IMR-90 (cell line): ENCODE data around the gene C14orf119. TPM values are rescaled to one million over a fixed set of nuclear protein-coding genes. Genes with fewer than 3 reads are reported as not detected.

Experiments
- ATAC-seq: fragments of 200-7000 bp; cut with Tn5 transposase; 2 replicates; pipeline ENCODE4 v1.9.1; 2020; ENCODE audit warnings: low read depth, mild to moderate bottlenecking, moderate library complexity
- BruUV-seq: library from RNA; stranded (reverse); fragments of 400-500 nt; replicated peaks from 2 replicates; lab custom pipeline; 2021; lab: Mats Ljungman, UMichigan
- CTCF ChIA-PET: fragments of 300-600 bp; formaldehyde crosslinking; extraction: SDS; loops from one replicate; lab custom pipeline; 2021; ENCODE audit warnings: antibody characterized with exemption; lab: Yijun Ruan, JAX
- POLR2A ChIA-PET: fragments of 300-600 bp; sonication (Branson Sonifier 250); formaldehyde crosslinking; loops from one replicate; lab custom pipeline; 2022; ENCODE audit warnings: antibody characterized with exemption; ENCODE audit not compliant: unreplicated experiment; lab: Charles Lee
- DNase-seq: peaks from one replicate; pipeline ENCODE4 v3.0.0; 2013
- H2AFZ ChIP-seq: replicated peaks from 2 replicates; pipeline ENCODE3; 2013; ENCODE audit warnings: low read length, mild to moderate bottlenecking; ENCODE audit not compliant: poor library complexity
- H2AK5ac ChIP-seq: 2 replicates; pipeline ENCODE4 v1.6.1; 2013; ENCODE audit warnings: low read depth, low read length, inconsistent platforms
- H2AK9ac ChIP-seq: replicated peaks from 2 replicates; pipeline ENCODE3; 2013; ENCODE audit warnings: mild to moderate bottlenecking, low read depth, low read length, moderate library complexity; ENCODE audit not compliant: poor library complexity
- H2BK120ac ChIP-seq: 2 replicates; pipeline ENCODE4 v1.6.1; 2013; ENCODE audit warnings: low read depth, low read length, inconsistent platforms
- H2BK15ac ChIP-seq: 3 replicates; pipeline ENCODE4 v1.6.1; 2013; ENCODE audit warnings: low read depth, low read length, inconsistent platforms
- H2BK20ac ChIP-seq: 2 replicates; pipeline ENCODE4 v1.6.1; 2013; ENCODE audit warnings: low read depth, mild to moderate bottlenecking, inconsistent platforms, low read length, moderate library complexity
- H2BK5ac ChIP-seq: 2 replicates; pipeline ENCODE4 v1.6.1; 2013; ENCODE audit warnings: mild to moderate bottlenecking, low read depth, low read length, inconsistent platforms; ENCODE audit not compliant: poor library complexity, severe bottlenecking
- H3K14ac ChIP-seq: replicated peaks from 2 replicates; pipeline ENCODE4 v1.6.1; 2013; ENCODE audit warnings: low read depth, low read length, inconsistent platforms
- H3K18ac ChIP-seq: 2 replicates; pipeline ENCODE4 v1.6.1; 2013; ENCODE audit warnings: low read depth, low read length, control low read depth
- H3K23ac ChIP-seq: 2 replicates; pipeline ENCODE4 v1.6.1; 2013; ENCODE audit warnings: low read depth, low read length, inconsistent platforms
- H3K27ac ChIP-seq: 2 replicates; pipeline ENCODE4 v1.5.1; 2013; ENCODE audit warnings: mild to moderate bottlenecking, control low read depth, low read length; ENCODE audit not compliant: insufficient read depth
- H3K27me3 ChIP-seq: 2 replicates; pipeline ENCODE4 v1.6.1; 2013; ENCODE audit warnings: low read length; ENCODE audit not compliant: control insufficient read depth, insufficient read depth
- H3K36me3 ChIP-seq: 2 replicates; pipeline ENCODE4 v1.6.1; 2013; ENCODE audit warnings: low read length, mixed read lengths; ENCODE audit not compliant: control insufficient read depth, insufficient read depth
- H3K4ac ChIP-seq: 2 replicates; pipeline ENCODE4 v1.6.1; 2013; ENCODE audit warnings: low read depth, low read length, inconsistent platforms
- H3K4me1 ChIP-seq: 2 replicates; pipeline ENCODE4 v1.6.1; 2013; ENCODE audit warnings: low read length, mixed read lengths; ENCODE audit not compliant: control insufficient read depth, insufficient read depth
- H3K4me2 ChIP-seq: 2 replicates; pipeline ENCODE4 v1.6.1; 2013; ENCODE audit warnings: low read depth, mild to moderate bottlenecking, control low read depth, low read length, moderate library complexity
- H3K4me3 ChIP-seq: 2 replicates; pipeline ENCODE4 v1.5.1; 2013; ENCODE audit warnings: low read depth, mild to moderate bottlenecking, control low read depth, low read length, moderate library complexity; ENCODE audit not compliant: insufficient read depth
- H3K56ac ChIP-seq: 2 replicates; pipeline ENCODE4 v1.6.1; 2013; ENCODE audit warnings: low read length, inconsistent platforms; ENCODE audit not compliant: insufficient read depth; ENCODE audit errors: extremely low read depth
- H3K79me1 ChIP-seq, 2 experiments: 2 replicates each; pipeline ENCODE4 v1.6.1; 2013; ENCODE audit warnings: low read length in 2 of 2, inconsistent platforms in 1 of 2, low read depth in 1 of 2
- H3K9ac ChIP-seq: 2 replicates; pipeline ENCODE4 v1.6.1; 2013; ENCODE audit warnings: low read depth, low read length, control low read depth
- H3K9me1 ChIP-seq: 2 replicates; pipeline ENCODE4 v1.6.1; 2013; ENCODE audit warnings: low read length, inconsistent platforms; ENCODE audit not compliant: insufficient read depth
- H3K9me3 ChIP-seq: 2 replicates; pipeline ENCODE4 v1.6.1; 2013; ENCODE audit warnings: low read length; ENCODE audit not compliant: control insufficient read depth, insufficient read depth
- H4K20me1 ChIP-seq: 2 replicates; pipeline ENCODE4 v1.6.1; 2013; ENCODE audit warnings: low read length, inconsistent platforms; ENCODE audit not compliant: insufficient read depth
- H4K5ac ChIP-seq: 2 replicates; pipeline ENCODE4 v1.6.1; 2013; ENCODE audit warnings: mild to moderate bottlenecking, low read depth, low read length, control low read depth
- H4K8ac ChIP-seq, 2 experiments: 2 replicates each; pipeline ENCODE4 v1.6.1; 2013; ENCODE audit warnings: low read depth in 2 of 2, low read length in 2 of 2, control low read depth in 1 of 2, inconsistent platforms in 1 of 2
- H4K91ac ChIP-seq: 2 replicates; pipeline ENCODE4 v1.6.1; 2013; ENCODE audit warnings: low read depth, low read length, inconsistent platforms; ENCODE audit not compliant: insufficient read depth
- CEBPB ChIP-seq: IDR thresholded peaks from 2 replicates; pipeline ENCODE4 v1.6.1; 2012; ENCODE audit warnings: low read depth, low read length, improper control_type of control experiment
- CHD1 ChIP-seq: IDR thresholded peaks from 2 replicates; pipeline ENCODE4 v1.6.1; 2012; ENCODE audit warnings: low read depth, low read length, improper control_type of control experiment
- CTCF ChIP-seq: conservative IDR thresholded peaks from 2 replicates; pipeline ENCODE4 v1.5.1; 2012; ENCODE audit warnings: mild to moderate bottlenecking, low read depth, low read length, improper control_type of control experiment
- ELK1 ChIP-seq: fragments of 150-350 bp; IDR thresholded peaks from 2 replicates; pipeline ENCODE4 v1.6.1; 2016; ENCODE audit warnings: low read depth, mild to moderate bottlenecking, low read length, moderate library complexity, borderline replicate concordance
- FOS ChIP-seq: fragments of 150-350 bp; IDR thresholded peaks from 2 replicates; pipeline ENCODE4 v1.6.1; 2016; ENCODE audit warnings: low read depth, low read length
- MAFK ChIP-seq: IDR thresholded peaks from 2 replicates; pipeline ENCODE4 v1.6.1; 2012; ENCODE audit warnings: low read depth, low read length, improper control_type of control experiment
- MAZ ChIP-seq: IDR thresholded peaks from 2 replicates; pipeline ENCODE4 v1.6.1; 2012; ENCODE audit warnings: low read depth, mild to moderate bottlenecking, low read length, improper control_type of control experiment, moderate library complexity, borderline replicate concordance
- MXI1 ChIP-seq: IDR thresholded peaks from 2 replicates; pipeline ENCODE4 v1.6.1; 2012; ENCODE audit warnings: low read depth, mild to moderate bottlenecking, low read length, moderate library complexity, borderline replicate concordance
- POLR2A ChIP-seq: IDR thresholded peaks from 2 replicates; pipeline ENCODE4 v1.6.1; 2012; ENCODE audit warnings: mild to moderate bottlenecking, low read depth, low read length
- RAD21 ChIP-seq: IDR thresholded peaks from 2 replicates; pipeline ENCODE4 v1.6.1; 2012; ENCODE audit warnings: low read length, improper control_type of control experiment
- RCOR1 ChIP-seq: IDR thresholded peaks from 2 replicates; pipeline ENCODE4 v1.6.1; 2012; ENCODE audit warnings: mild to moderate bottlenecking, low read length, improper control_type of control experiment; ENCODE audit not compliant: insufficient replicate concordance
- RFX5 ChIP-seq: IDR thresholded peaks from 2 replicates; pipeline ENCODE4 v1.8.0; 2012; ENCODE audit warnings: low read depth, mild to moderate bottlenecking, low read length, moderate library complexity
- SMC3 ChIP-seq: fragments of 150-350 bp; IDR thresholded peaks from 2 replicates; pipeline ENCODE4 v1.6.1; 2016; ENCODE audit warnings: low read depth, mild to moderate bottlenecking, antibody characterized with exemption, low read length, moderate library complexity
- USF2 ChIP-seq: fragments of 150-350 bp; IDR thresholded peaks from 2 replicates; pipeline ENCODE4 v1.6.1; 2017; ENCODE audit warnings: mild to moderate bottlenecking, antibody characterized with exemption, low read length, low read depth
- WGBS, 2 experiments: methylation state at CpG; one replicate each; pipeline versions ENCODE4 v1.1.5 to v1.1.7; 2013; ENCODE audit warnings: missing lambda C conversion rate in 2 of 2; ENCODE audit not compliant: insufficient read length in 1 of 2; ENCODE audit errors: extremely low coverage in 2 of 2; 5-methylcytosine and 5-hydroxymethylcytosine counted together
- dilution Hi-C: fragments of 300-500 bp; cut with HindIII; formaldehyde crosslinking; loops from one replicate; pipeline ENCODE4 v1.14.3; 2018; ENCODE audit warnings: low sequenced_read_pairs; ENCODE audit not compliant: unreplicated experiment
- in situ Hi-C: fragments of 300-500 bp; cut with MboI; formaldehyde crosslinking; loops from 3 replicates; pipeline ENCODE4 v1.14.3; 2019; ENCODE audit warnings: low sequenced_read_pairs, inconsistent platforms, mixed read lengths
- intact Hi-C: fragments of 100-400 bp; cut with micrococcal nuclease; formaldehyde crosslinking; loops from 2 replicates; pipeline ENCODE4 v1.10.0; 2022
- polyA plus RNA-seq, 3 experiments: library from polyadenylated mRNA; depleted of rRNA; stranded (reverse); fragments of >200 nt; gene quantifications; 2 replicates each; pipeline ENCODE4 v1.2.3, GENCODE V29; 2012; ENCODE audit warnings: low replicate concordance in 1 of 3
- total RNA-seq: library from RNA; depleted of rRNA; stranded (reverse); fragments of >200 nt; gene quantifications from 2 replicates; pipeline ENCODE4 v1.2.3, GENCODE V29; 2012

Gene C14orf119
- total and polyA plus RNA-seq, 2 of the 4 experiments (the other 2 are of a cell fraction), result 74.0 to 83.7 TPM

- Histone ChIP-seq H3K9ac (no peak overlapping the region), H2AK9ac (no peak overlapping the region), H3K18ac (no peak overlapping the region), H3K27ac (no peak overlapping the region), H3K4me3 (no peak overlapping the region), H3K27me3 (peaks cover 21% of the 10 kb centered on the region), H3K4ac (no peak overlapping the region), H4K20me1 (no peaks in the 10 kb centered on the region), H3K4me1 (no peaks in the 10 kb centered on the region), H3K14ac (no peak overlapping the region), H2BK5ac (no peak overlapping the region), H4K5ac (no peak overlapping the region), H2BK20ac (no peak overlapping the region), H3K4me2 (no peak overlapping the region), H3K9me1 (no peaks in the 10 kb centered on the region), H3K9me3 (0 out of 2 replicates have a peak, but pooled peaks cover 2% of the 10 kb centered on the region), H3K56ac (no peak overlapping the region), H2BK15ac (no peak overlapping the region), H2AFZ (no peak overlapping the region), H3K79me1 (no peaks in the 10 kb centered on the region), H3K23ac (no peak overlapping the region), H2AK5ac (no peak overlapping the region), H3K36me3 (no peaks in the 10 kb centered on the region), H2BK120ac (no peak overlapping the region), H4K91ac (no peak overlapping the region), H4K8ac (no peak overlapping the region)
- in situ Hi-C loops, result no loop called here
- intact Hi-C loops, result no loop called here
- no peak for ATAC-seq
- TF ChIP-seq ELK1 (no peak), CEBPB (no peak), RCOR1 (no peak), SMC3 (no peak), RFX5 (no peak), USF2 (no peak), CTCF (no peak), CHD1 (no peak), MAZ (no peak), POLR2A (no peak), MXI1 (no peak), MAFK (no peak), FOS (no peak), RAD21 (no peak)
- no TSS peak for BruUV-seq
- no peak for DNase-seq
- no CpG with 5 or more reads among the region's 2 CpGs for WGBS, 2 experiments
- dilution Hi-C loops, result no loop called here
- CTCF ChIA-PET, result interaction anchor here (0.6 to 1.4 kb wide), 2 partner anchors 11 to 40 kb away, joined by 3 read pairs; no protein-coding TSS in a partner anchor
- POLR2A ChIA-PET, result interaction anchor here (0.6 kb wide), 1 partner anchor 50 kb away, joined by 6 read pairs; no protein-coding TSS in a partner anchor
Measured at GRCh38 chr14:23146351-23146910, 51.1 kb downstream of the C14orf119 start.
